Esophagus muscularis mucosa (tissue), 3 donors: ENCODE measurements around the gene MNS1.

Experiments
- EP300 ChIP-seq: sonication (generic); formaldehyde crosslinking; IDR thresholded peaks from one replicate; pipeline ENCODE4 v1.6.1; 2017; ENCODE audit warnings: antibody characterized with exemption
- POLR2AphosphoS5 ChIP-seq, 2 donors: sonication (generic); formaldehyde crosslinking; IDR thresholded peaks; one replicate each; pipeline ENCODE4 v1.6.1; 2017; ENCODE audit warnings: antibody characterized with exemption in 2 of 2

GRCh38 chr15:56456229-56456628, 8.7 kb downstream of the MNS1 start:
- TF ChIP-seq EP300 (no peak), POLR2AphosphoS5 (IDR thresholded peaks at IDR 0.05) (no peak)
